Measurements from ENCODE around the gene CLIC1.

GRCh38 chr6:31765910-31766794 lies 29.8 kb upstream of the CLIC1 start:
- TF ChIP-seq, protein P1, sequence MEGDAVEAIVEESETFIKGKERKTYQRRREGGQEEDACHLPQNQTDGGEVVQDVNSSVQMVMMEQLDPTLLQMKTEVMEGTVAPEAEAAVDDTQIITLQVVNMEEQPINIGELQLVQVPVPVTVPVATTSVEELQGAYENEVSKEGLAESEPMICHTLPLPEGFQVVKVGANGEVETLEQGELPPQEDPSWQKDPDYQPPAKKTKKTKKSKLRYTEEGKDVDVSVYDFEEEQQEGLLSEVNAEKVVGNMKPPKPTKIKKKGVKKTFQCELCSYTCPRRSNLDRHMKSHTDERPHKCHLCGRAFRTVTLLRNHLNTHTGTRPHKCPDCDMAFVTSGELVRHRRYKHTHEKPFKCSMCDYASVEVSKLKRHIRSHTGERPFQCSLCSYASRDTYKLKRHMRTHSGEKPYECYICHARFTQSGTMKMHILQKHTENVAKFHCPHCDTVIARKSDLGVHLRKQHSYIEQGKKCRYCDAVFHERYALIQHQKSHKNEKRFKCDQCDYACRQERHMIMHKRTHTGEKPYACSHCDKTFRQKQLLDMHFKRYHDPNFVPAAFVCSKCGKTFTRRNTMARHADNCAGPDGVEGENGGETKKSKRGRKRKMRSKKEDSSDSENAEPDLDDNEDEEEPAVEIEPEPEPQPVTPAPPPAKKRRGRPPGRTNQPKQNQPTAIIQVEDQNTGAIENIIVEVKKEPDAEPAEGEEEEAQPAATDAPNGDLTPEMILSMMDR (conservative IDR thresholded peaks at IDR 0.05; ENCODE audit: low read depth in 2 of 2): peak in 1 of 2 experiments; percentile 12; a peak in 1 of 4 replicates
- peak; percentile 51 for TF ChIP-seq POLR2AphosphoS5 (IDR thresholded peaks at IDR 0.05; ENCODE audit: low read depth)
- TF ChIP-seq, protein P2, sequence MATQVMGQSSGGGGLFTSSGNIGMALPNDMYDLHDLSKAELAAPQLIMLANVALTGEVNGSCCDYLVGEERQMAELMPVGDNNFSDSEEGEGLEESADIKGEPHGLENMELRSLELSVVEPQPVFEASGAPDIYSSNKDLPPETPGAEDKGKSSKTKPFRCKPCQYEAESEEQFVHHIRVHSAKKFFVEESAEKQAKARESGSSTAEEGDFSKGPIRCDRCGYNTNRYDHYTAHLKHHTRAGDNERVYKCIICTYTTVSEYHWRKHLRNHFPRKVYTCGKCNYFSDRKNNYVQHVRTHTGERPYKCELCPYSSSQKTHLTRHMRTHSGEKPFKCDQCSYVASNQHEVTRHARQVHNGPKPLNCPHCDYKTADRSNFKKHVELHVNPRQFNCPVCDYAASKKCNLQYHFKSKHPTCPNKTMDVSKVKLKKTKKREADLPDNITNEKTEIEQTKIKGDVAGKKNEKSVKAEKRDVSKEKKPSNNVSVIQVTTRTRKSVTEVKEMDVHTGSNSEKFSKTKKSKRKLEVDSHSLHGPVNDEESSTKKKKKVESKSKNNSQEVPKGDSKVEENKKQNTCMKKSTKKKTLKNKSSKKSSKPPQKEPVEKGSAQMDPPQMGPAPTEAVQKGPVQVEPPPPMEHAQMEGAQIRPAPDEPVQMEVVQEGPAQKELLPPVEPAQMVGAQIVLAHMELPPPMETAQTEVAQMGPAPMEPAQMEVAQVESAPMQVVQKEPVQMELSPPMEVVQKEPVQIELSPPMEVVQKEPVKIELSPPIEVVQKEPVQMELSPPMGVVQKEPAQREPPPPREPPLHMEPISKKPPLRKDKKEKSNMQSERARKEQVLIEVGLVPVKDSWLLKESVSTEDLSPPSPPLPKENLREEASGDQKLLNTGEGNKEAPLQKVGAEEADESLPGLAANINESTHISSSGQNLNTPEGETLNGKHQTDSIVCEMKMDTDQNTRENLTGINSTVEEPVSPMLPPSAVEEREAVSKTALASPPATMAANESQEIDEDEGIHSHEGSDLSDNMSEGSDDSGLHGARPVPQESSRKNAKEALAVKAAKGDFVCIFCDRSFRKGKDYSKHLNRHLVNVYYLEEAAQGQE (IDR thresholded peaks at IDR 0.05; ENCODE audit: unreplicated experiment): no peak
- no peak for TF ChIP-seq EZH2phosphoT487 (IDR thresholded peaks at IDR 0.05; ENCODE audit: unreplicated experiment)
- no peak for TF ChIP-seq CREB1 (CRISPR knock-in tag; IDR thresholded peaks at IDR 0.05; ENCODE audit: low read depth)
- no peak for TF ChIP-seq EZH2 (IDR thresholded peaks at IDR 0.05; ENCODE audit: low read depth, unreplicated experiment)
- TF ChIP-seq JUNB (IDR thresholded peaks at IDR 0.05; ENCODE audit: unreplicated experiment): no peak
- TF ChIP-seq, protein P3, sequence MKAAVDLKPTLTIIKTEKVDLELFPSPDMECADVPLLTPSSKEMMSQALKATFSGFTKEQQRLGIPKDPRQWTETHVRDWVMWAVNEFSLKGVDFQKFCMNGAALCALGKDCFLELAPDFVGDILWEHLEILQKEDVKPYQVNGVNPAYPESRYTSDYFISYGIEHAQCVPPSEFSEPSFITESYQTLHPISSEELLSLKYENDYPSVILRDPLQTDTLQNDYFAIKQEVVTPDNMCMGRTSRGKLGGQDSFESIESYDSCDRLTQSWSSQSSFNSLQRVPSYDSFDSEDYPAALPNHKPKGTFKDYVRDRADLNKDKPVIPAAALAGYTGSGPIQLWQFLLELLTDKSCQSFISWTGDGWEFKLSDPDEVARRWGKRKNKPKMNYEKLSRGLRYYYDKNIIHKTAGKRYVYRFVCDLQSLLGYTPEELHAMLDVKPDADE (IDR thresholded peaks at IDR 0.05): no peak
